Right forelimb (tissue), 1 donor: ENCODE data around the gene SLC7A10.
"Not testable (repeated sequence)": the region's sequence is repeated elsewhere in the genome, so short reads cannot be mapped to it uniquely, and the experiment has no call there.

Experiments
- DNase-seq: peaks from one replicate; pipeline ENCODE4 v3.0.0-alpha.2; 2018

SLC7A10 gene

GRCh38 chr19:33236696-33237390, 11.2 kb upstream of the SLC7A10 start:
- DNase-seq, result no peak

- no peak for DNase-seq
These were observed 10.3 kb upstream of the SLC7A10 start for GRCh38 chr19:33235996-33236350.

GRCh38 chr19:33235269-33235995, 9.8 kb upstream of the SLC7A10 start:
- peak; percentile 78 for DNase-seq

GRCh38 chr19:33234736-33235135, 9.1 kb upstream of the SLC7A10 start:
- no peak for DNase-seq

- DNase-seq, result no peak
These were observed 8.4 kb upstream of the SLC7A10 start for GRCh38 chr19:33234092-33234491.

- no peak for DNase-seq
These were observed 7.6 kb upstream of the SLC7A10 start for GRCh38 chr19:33233056-33233873.

GRCh38 chr19:33232656-33233055, 7.0 kb upstream of the SLC7A10 start:
- DNase-seq, result no peak

GRCh38 chr19:33231511-33231910, 5.9 kb upstream of the SLC7A10 start:
- DNase-seq, result no peak

- no peak for DNase-seq
These were observed 4.3 kb upstream of the SLC7A10 start for GRCh38 chr19:33229962-33230361.

GRCh38 chr19:33227870-33228599, 2.4 kb upstream of the SLC7A10 start:
- no peak for DNase-seq

- DNase-seq, result no peak
These were observed 1.6 kb upstream of the SLC7A10 start for GRCh38 chr19:33227242-33227650.

GRCh38 chr19:33226550-33227241, 1.0 kb upstream of the SLC7A10 start:
- DNase-seq, result no peak

GRCh38 chr19:33224694-33225457, 774 bp downstream of the SLC7A10 start:
- DNase-seq, result no peak

GRCh38 chr19:33222255-33222654, 3.4 kb downstream of the SLC7A10 start:
- not testable (repeated sequence) for DNase-seq

GRCh38 chr19:33221638-33222037, 4.0 kb downstream of the SLC7A10 start:
- no peak for DNase-seq

- no peak for DNase-seq
These were observed 4.9 kb downstream of the SLC7A10 start for GRCh38 chr19:33220735-33221134.

GRCh38 chr19:33220115-33220514, 5.5 kb downstream of the SLC7A10 start:
- no peak for DNase-seq

GRCh38 chr19:33219261-33219815, 6.3 kb downstream of the SLC7A10 start:
- no peak for DNase-seq

- no peak for DNase-seq
These were observed 7.8 kb downstream of the SLC7A10 start for GRCh38 chr19:33217881-33218280.

- no peak for DNase-seq
These were observed 9.3 kb downstream of the SLC7A10 start for GRCh38 chr19:33216198-33216830.
